Dermis blood vessel endothelial cell (primary cell): Measurements from ENCODE around the gene ANKRD33B. TPM values are rescaled to one million over a fixed set of nuclear protein-coding genes. Genes with fewer than 3 reads are reported as not detected.
"Not testable (repeated sequence)": the region's sequence is repeated elsewhere in the genome, so short reads cannot be mapped to it uniquely, and the experiment has no call there.

Experiments
- DNase-seq: peaks from one replicate; pipeline ENCODE4 v3.0.0; 2010
- total RNA-seq: library from RNA; depleted of rRNA; stranded (reverse); fragments of >200 nt; gene quantifications from 2 replicates; pipeline ENCODE4 v1.2.3, GENCODE V29; 2014

Gene ANKRD33B
- total RNA-seq: 2.0 and 3.4 TPM in 2 replicates

DNA sequence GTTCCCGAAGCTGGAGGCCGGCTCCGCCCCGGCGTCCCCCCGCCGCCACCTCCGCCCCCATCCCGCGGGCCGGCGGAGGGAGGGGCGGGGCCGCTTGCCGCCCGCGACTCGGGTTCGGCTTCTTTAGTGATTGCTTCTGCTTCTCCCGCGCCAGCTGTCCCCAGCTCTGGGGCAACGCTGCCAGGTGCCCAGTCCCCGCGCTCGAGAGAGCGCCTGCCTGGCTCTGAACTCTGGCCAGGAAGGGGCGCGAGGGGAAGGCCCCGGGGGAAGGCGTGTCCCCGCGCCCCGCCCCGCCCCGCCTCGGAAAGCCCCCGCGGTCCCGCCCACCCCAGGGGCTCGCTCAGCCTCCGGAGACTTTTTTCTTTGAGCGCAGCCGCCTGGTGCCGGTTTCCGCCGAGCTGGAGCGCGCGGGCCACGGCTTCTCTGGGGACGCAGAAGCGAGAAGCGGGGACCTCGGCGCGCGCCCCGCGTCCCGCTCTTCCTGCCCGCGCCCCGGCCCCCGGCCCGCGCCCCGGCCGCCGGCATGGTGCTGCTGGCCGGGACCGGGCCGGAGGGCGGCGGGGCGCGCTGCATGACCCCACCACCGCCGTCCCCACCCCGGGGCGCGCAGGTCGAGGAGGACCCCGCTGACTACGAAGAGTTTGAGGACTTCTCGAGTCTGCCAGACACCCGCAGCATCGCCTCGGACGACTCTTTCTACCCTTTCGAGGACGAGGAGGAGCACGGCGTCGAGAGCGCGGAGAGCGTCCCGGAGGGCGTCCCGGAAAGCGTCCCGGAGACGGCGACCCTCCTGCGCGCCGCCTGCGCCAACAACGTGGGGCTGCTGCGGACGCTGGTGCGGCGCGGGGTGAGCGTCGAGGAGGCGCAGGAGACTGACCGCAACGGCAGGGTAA, at the start of gene ANKRD33B:
ANKRD33B (plus strand) TSS at position 126 of the 893 bp plus-strand sequence; CDS start at position 524, 398 bp downstream.
- DNase-seq: peak; percentile 73

DNA sequence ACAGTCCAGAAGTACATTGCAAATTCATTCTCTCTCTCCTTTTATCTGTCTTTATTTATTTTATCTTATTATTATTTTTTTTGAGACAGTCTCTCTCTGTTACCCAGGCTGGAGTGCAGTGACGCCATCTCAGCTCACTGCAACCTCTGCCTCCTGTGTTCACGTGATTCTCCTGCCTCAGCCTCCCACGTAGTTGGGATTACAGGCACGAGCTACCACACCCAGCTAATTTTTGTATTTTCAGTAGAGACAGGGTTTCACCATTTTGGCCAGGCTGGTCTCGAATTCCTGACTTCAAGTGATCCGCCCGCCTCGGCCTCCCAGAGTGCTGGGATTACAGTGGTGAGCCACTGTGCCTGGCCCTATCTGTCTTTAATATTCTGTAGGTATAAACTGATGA, 49.3 kb upstream of the ANKRD33B start:
- DNase-seq: not testable (repeated sequence)

DNA sequence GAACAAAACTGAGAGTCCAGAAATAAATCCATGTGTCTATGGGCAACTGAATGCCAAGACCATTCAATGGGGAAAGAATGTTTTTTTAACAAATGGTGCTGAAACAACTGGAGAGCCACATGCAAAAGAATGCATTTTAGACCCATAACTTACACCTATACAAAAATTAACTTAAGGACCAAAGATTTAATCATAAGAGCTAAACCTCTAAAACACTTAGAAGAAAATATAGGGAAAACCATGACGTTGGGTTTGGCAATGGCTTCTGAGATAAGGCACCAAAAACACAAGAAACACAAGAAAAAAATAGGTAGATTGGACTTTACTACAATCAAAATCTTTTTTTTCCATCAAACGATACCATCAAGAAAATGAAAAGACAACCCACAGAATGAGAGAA, 48.4 kb upstream of the ANKRD33B start:
- no peak for DNase-seq

DNA sequence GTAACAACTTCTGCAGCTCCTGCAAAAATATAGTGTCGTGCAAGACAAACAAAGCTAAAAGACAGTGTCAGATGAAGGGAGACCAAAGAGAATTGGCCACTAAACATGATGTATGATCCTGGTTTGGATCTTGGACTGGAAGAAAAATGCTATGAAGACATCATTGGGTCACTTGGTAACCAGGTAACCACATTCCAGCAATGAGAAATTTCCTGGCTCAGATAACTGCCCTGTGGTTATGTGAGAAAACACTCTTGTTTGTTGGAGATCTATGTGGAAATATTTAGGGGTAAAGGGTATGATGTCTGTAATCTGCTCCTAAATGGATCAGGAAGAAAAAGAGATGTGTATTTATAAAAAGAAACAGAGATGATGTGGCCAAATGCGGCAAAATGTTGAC, 45.5 kb upstream of the ANKRD33B start:
- peak; percentile 46 for DNase-seq

DNA sequence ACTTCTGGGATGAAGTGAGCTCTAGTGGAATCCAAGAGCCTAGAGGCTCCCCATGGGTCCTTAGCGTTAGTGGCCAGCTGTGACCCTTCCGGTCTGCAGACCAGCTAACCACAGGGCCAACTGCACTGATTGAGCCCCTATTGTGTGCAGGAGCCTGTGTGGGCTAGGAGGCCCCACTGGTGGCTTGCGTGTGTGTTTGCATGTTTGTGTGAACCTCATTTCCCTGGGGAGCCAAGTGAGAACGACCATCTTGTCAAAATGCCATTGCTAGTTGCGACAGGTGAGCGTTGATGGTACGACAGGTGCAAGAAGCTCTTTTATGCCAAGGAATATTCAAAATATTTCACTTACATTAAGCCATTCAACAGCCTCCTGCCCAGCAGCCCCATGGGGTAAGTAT, 44.1 kb upstream of the ANKRD33B start:
- no peak for DNase-seq

DNA sequence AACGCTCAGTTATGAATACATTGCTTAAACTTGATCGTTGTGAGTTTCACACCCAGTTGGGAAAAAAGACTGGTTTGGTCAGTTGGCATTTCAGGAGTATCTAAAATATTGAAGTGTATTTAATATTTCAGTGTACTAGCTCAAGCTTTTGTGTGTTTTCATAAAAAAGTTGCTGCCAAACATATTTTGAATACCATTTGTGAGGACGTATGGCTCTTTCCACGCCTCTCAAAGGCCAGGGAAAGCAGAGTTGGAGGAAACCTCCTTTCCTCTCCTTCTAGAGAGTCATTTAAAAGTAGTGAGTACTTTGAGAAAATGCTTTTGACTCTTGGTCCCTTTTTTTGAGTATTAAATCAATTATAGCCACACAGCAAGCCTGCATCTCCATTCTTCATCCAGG, 43.2 kb upstream of the ANKRD33B start:
- DNase-seq: no peak

DNA sequence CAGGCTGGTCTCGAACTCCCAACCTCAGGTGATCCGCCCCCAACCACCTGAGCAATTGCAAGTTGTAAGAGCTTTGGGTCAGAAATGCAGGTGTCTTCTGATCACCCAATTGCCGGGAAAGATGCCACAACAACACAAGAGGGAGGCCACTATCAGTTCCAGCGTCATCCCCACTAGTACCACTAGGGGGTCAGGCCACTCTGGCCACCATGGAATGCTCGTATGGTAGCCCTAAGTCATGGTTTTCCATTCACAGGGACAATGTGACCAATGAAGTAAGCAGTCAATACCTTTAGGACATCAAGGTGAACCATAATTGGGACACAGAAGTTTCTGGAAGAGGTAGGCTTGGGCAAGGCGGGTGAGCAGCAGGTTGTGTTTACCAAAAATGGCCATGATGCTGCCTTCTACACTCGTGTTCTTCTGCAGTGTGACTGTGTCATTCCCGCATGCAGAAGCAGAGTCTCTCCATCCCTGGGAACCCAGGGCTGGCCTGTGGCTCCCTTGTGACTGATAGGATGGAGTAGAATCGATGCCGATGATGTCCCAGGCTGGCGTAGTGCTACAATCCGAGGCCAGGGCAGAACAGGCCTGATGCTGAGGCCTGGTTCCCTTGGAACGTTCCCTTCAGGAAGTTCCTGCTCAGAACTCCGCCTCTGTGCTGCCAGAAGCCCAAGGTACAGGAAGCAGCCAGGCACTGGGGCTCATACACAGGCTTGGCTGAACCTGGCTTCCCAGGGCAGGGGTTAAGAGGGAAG, 42.2 kb upstream of the ANKRD33B start:
- DNase-seq: peak; percentile 26

DNA sequence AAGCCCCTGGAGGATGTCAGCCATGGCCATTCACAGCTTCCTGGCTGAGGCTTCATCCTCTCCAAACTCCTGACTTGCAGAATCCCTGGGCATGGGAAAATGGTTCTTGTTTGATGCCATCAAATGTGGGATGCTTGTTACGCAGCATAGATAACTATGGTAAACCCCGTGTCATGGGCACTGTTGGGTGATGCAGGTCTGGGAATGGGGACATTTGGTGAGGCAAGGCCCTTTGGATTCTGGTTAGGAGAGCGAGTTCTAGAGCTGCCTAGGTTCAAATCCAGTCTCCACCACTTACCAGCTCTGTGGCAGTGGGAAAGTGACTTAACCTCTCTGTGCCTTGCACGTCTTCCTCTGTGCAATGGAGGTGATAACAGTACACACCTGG, 41.7 kb upstream of the ANKRD33B start:
- no peak for DNase-seq

DNA sequence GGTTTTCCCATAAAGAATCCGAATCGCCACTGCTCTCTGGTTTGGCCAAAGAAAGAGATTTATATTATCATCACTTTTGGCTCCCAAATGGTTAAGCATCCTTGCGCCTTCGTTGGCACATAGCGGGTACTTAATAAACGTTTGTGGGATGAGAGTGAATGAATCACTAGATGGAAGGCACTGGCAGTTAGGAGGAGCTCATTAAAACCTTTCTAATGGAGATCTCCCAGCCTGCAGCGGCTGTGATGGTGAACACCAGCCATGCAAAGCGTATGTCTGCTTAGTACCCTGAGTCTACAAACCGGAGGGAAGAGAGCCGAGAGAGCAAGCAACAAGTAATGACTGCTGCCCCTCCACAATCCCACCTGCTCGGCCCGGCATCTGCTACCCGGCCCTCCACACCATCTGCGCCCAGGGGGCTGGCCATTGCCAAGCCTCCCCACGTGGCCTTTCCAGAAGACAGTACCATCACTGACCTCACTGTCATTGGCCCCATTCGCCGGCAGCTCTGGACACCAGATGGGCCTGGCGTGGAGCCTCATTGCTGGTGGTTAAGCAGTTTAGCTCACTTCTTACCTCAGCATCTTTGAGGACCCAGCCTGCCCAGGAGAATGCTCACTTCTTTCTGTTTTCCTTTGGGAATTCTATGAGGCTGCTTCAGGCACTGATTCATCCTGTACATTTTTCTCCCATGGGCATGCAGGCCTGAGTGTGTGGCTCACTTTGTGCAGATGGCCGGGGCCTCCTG, 39.3 kb upstream of the ANKRD33B start:
- no peak for DNase-seq

DNA sequence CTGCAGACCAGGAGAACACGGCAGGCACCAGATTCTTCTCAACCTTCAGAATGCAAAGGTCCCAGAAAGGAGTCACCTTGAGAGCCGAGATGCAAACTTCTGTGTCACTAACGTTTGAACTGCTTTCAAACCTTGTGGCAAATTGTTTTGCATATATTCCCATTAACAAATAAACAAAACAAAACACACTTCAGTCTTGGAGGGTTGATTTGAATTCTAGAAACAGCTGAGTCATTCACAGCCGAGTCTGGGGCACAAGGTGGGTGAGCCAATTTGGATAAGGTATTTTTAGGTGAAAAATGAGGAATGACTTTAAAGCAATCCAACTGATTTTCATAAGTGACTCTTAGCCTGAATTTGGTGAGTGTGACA, 38.8 kb upstream of the ANKRD33B start:
- DNase-seq: no peak

DNA sequence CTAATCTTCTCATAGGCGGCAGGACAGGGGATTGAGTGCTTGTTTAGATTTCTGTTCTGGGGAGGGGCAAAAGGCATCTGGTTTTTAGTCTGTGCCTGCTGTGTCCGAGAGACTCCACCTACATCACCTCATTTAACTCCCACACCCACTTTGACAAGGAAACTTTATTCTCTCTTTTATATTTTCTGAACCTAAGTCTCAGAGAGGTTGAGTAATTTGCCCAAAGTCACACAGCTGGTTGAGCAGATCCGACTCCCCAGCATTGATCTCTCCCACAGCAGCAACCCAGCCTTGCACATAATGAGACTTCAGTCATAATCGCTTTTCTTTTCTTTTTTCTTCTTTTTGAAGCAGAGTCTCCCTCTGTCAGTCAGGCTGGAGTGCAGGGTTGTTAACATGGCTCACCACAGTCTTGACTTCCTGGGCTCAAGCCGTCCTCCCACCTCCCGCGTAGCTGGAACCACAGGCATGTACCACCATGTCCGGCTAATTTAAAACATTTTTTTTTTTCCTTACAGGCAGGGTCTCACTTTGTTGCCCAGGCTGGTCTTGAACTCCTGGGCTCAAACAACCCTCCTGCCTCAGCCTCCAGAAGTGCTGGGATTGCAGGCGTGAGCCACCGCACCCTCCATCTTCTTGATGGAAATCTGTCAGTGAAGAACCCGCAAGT, 36.5 kb upstream of the ANKRD33B start:
- DNase-seq: no peak

DNA sequence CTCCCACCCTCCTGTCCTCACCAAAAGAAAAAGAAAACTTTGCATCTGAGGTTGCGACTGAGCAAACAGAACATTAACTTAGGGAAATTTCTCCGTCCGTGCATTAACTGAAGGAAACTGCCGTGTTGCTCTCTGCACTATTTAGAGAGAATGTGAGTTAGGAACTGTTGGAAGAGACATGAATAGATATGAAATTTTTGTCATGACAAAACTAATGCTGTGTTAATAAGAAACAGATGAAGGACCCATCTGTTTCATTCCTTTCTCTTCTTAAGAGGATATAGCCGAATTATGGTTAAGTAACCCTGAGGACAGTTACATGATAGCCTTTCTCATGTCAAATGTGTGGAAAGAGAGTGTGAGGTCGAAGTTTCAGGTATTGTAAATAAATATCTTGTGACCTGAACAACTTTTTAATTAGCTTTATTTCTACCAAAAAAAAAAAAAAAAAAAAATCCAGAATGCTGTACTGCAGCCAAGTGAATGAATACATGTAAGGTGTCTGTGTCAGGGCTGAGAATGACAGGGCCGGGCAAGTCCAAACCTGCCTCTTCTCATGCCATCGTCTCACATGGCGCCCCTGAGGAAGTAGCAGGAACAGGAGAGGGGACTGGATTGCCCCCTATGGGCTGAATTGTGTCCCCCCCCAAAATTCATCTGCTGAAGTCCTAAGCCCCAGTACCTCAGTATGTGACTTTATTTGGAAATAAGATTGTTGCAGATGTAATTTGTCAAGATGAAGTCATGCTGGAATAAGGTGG, 35.6 kb upstream of the ANKRD33B start:
- DNase-seq: no peak

DNA sequence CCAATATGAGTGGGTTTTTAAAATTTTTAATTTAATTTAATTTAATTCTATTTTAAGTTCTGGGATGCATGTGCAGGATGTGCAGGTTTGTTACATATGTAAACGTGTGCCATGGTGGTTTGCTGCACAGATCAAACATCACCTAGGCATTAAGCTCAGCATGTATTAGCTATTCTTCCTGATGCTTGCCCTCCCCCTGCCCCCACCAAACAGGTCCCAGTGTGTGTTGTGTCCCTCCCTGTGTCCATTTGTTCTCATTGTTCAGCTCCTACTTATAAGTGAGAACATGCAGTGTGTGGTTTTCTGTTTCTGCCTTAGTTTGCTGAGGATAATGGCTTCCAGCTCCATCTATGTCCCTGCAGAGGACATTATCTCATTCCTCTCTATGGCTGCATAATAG, 35.0 kb upstream of the ANKRD33B start:
- DNase-seq: no peak

DNA sequence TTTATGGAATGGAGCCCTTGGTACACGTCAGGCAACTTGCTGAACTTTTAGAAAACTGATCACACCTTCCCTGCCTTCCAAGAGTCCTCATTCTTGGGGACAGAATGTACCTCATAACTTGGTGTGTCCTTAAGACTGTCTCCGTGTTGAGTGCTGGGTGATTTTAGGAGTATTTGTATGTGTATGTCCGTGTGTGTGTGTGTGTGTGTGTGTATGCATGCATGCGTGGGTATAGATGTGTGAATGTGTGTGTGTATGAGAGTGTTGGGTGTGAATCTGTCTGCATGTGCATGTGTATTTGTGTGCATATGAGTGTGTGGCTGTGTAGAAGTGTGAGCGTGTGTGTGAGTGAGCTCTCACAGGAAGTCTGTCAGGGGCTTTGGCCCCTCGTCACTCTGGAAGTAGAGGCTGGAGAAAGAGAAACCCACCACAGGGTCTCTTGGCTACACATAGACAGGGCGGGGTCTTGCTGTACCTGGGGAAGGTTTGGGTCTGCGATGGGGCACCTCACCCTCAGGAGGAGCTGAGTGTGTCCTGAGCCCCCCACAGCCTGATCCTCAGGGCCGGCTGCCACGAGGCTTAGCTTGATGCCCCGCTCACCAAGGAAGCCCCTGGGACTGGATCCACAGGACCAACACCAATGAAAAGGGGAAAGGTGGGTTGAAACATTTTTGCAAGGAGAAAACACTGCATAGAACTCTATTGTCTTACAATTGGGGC, 33.1 kb upstream of the ANKRD33B start:
- no peak for DNase-seq

DNA sequence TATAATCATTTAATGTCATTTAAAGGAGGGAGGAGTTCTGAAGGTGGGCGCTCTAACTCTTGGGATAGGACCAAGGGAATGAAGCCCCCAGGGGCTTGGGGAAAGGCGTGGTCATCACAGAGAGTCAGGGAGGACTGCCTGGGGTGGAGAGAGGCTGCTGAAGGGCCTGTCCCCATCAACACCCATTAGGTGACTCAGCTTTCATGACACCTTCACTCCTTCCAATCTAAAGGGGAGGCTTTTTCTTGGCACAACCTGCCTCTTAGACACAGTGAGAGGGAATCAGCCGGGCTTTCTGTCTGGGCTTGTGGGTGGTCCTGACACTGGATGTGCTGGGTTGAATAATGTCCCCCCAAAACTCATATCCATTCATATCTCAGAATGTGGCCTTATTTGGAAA, 31.4 kb upstream of the ANKRD33B start:
- DNase-seq: no peak

DNA sequence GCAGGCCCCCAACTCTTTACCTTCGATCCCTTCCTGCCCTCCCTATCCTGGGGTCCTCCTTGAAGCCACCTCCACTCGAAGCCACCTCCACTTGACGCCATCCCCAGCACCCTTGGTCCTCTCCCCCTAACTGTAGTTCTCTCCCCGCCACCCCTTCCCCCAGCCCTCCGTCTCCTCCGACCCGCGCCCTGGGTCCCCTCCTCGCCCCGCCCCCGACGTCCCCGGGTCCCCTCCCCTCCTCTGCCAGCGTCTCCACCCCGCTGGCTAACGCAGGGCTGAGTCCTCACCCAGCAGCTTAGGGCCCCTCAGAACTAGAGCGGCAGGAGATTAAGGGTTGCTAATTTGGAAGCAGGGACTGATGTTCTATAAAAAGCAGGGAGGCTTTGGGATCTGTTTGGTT, 30.6 kb upstream of the ANKRD33B start:
- DNase-seq: no peak

DNA sequence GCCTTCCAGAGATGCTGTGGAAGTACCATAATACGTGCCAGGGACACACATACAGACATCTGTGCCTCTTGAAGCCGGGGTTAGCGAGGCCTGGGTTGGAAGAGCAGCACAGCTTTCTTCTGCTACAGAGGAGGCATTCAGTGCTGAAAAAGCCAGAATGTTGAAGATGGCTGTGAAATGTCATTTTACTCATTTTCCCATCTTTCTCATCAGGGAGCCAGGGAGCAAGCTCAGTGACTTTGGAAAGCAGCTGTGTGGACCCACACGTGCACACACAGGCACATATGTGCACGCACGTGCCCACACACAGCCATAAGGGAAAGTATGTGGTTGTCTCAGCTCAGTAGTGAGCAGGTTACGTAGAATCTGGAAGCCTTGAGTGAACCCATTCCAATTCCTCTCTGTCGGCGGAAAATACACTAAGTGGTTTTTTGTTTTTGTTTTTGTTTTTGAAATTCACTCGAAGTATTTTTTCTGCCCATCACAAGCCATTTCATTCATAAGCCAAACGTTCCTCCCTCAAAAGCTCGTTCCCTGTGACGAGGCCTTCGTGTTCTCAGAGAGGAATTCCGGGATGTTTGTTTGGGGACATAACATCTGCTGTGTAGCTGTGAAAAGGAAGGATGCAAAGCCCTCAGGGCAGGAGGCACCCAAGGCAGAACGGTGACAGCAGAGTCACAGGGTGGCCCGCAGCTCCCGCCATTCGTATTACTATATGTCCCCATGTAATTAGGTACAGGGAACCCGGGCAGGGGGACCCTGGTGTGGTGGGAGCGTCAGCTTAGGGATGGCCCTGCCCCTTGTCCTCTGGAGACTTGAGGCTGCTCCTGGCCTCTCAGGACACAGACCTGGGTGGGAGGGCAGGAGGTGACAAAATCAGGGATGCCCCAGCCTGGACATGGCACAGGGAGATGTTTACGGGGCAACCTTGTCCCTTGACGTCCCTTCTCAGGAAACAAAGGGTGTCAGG, 29.0 kb upstream of the ANKRD33B start:
- no peak for DNase-seq

DNA sequence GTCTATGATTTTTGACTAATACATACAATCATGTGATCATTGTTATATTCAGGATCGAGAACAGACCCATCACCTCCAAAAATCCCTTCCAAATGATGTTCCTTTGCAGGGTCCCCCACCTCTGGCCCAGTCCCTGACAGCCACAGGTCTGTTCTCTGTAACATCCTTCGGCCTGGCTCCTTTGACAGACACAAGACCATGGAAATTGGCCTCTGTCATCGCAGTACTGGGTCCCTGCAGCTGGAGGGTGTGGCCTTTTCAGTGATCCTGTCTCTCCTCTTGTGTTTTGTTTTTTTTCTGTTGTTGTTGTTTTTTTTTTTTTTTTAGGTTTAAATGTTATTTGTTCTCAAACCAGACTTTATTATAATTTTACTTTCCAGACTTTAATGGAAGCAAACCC, 27.4 kb upstream of the ANKRD33B start:
- DNase-seq: no peak

DNA sequence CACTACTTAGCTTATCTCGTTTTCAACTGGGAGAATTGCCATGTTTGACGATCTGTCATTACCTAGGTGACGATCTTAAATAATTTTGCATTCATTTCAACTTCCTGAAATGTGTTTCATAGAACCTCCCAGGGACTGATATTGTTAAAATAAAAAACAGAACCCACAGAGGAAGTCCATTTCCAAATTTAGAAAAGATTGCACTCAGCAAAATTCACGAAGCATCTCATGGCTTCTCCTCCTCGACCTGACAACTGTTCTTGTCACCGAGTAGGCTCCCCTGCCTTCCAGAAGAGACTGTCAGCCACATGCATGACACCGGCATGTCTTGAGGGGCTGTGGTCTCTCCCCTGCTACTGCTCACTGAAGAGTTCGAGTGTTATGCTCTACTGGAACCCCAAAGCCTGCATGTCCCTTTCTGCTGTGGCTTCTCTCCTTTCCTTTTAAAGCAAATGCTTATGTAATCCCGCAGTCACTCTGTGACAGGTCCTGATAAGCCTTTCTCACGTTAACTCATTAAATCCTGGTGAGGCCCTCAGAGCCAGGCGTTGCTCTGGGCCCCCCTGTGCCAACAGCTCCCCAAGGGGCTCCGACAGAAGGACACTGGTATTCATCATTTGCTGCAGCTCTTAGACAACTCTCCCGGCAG, 26.8 kb upstream of the ANKRD33B start:
- DNase-seq: no peak
